Measurements from ENCODE around the gene CHST12. TPM values are rescaled to one million over a fixed set of nuclear protein-coding genes. Genes with fewer than 3 reads are reported as not detected.
"Not testable (repeated sequence)": the region's sequence is repeated elsewhere in the genome, so short reads cannot be mapped to it uniquely, and the experiment has no call there.

Gene CHST12
- total and polyA plus RNA-seq, 7 donors: 1.2 to 11.9 (median 10.3) TPM

- no peak overlapping the region for H3K4me3 ChIP-seq
- DNase-seq: no peak
- TF ChIP-seq POLR2AphosphoS5 (IDR thresholded peaks at IDR 0.05) (no peak), CTCF (IDR thresholded peaks at IDR 0.05) (no peak), EP300 (IDR thresholded peaks at IDR 0.05) (no peak), POLR2A (IDR thresholded peaks at IDR 0.05) (no peak)
- no peaks in the 10 kb centered on the region for H3K9me3 ChIP-seq
- H3K36me3 ChIP-seq: no peaks in the 10 kb centered on the region
- intact Hi-C loops (cut with DNase I): no loop called here
- no peak overlapping the region for H3K27ac ChIP-seq
- WGBS, 2 donors: 65 to 93% methylated on average over 5 of the region's 5 CpGs
- peaks cover 0 to 39% (median 37%) of the 10 kb centered on the region in 4 donors for H3K4me1 ChIP-seq
- H3K27me3 ChIP-seq: no peaks in the 10 kb centered on the region
These were observed 12.7 kb downstream of the CHST12 start for GRCh38 chr7:2416063-2416462.

- no peaks in the 10 kb centered on the region for H3K9me3 ChIP-seq
- no peaks in the 10 kb centered on the region for H3K36me3 ChIP-seq
- peaks cover 0 to 35% (median 32%) of the 10 kb centered on the region in 4 donors for H3K4me1 ChIP-seq
- H3K27ac ChIP-seq: no peak overlapping the region
- no peaks in the 10 kb centered on the region for H3K27me3 ChIP-seq
- 97 to 99% methylated on average over 6 of the region's 6 CpGs for WGBS, 2 donors
- TF ChIP-seq POLR2AphosphoS5 (IDR thresholded peaks at IDR 0.05) (no peak), CTCF (IDR thresholded peaks at IDR 0.05) (no peak), POLR2A (IDR thresholded peaks at IDR 0.05) (no peak), EP300 (IDR thresholded peaks at IDR 0.05) (no peak)
- intact Hi-C loops (cut with DNase I): no loop called here
- H3K4me3 ChIP-seq: no peak overlapping the region
- no peak for DNase-seq
These were observed 13.2 kb downstream of the CHST12 start for GRCh38 chr7:2416650-2417049.

- H3K27ac ChIP-seq; intact Hi-C loops (cut with DNase I): not testable (repeated sequence)
- WGBS, 2 donors: 99% methylated on average over 3 of the region's 3 CpGs
These were observed 13.8 kb downstream of the CHST12 start for GRCh38 chr7:2417178-2417577.

GRCh38 chr7:2417981-2418481 lies 14.6 kb downstream of the CHST12 start:
- Histone ChIP-seq H3K27ac (no peak overlapping the region), H3K36me3 (no peaks in the 10 kb centered on the region)

More at GRCh38 chr7:2417178-2417577, 13.8 kb downstream of the CHST12 start:
- H3K4me3 ChIP-seq, H3K36me3 ChIP-seq, H3K27me3 ChIP-seq, DNase-seq, H3K9me3 ChIP-seq: not testable (repeated sequence)
- peaks cover 0 to 29% (median 27%) of the 10 kb centered on the region in 4 donors for H3K4me1 ChIP-seq

More at GRCh38 chr7:2417981-2418481, 14.6 kb downstream of the CHST12 start:
- H3K4me1 ChIP-seq: peaks cover 0 to 21% (median 19%) of the 10 kb centered on the region in 4 donors
- H3K27me3 ChIP-seq: no peaks in the 10 kb centered on the region
- no peak for DNase-seq
- H3K4me3 ChIP-seq: no peak overlapping the region
- H3K9me3 ChIP-seq: no peaks in the 10 kb centered on the region
- intact Hi-C loops (cut with DNase I): no loop called here
- TF ChIP-seq POLR2AphosphoS5 (IDR thresholded peaks at IDR 0.05) (no peak), CTCF (IDR thresholded peaks at IDR 0.05) (no peak), EP300 (IDR thresholded peaks at IDR 0.05) (no peak), POLR2A (IDR thresholded peaks at IDR 0.05) (no peak)
- WGBS, 2 donors: 64 to 78% methylated on average over 15 of the region's 15 CpGs
